Measurements from ENCODE around the gene BHLHA15. TPM values are rescaled to one million over a fixed set of nuclear protein-coding genes. Genes with fewer than 3 reads are reported as not detected.

Gene BHLHA15
- total and polyA plus RNA-seq, 9 of the 15 experiments (the other 6 are each of a cell fraction or from before 2014, with no cell fraction given): 0.22 to 2.0 (median 1.1) TPM; not detected in 4

GRCh38 chr7:98192781-98193457 lies 18.3 kb upstream of the BHLHA15 start:
- H3K27ac ChIP-seq (ENCODE audit: extremely low read depth, low read depth, low read length): no peak overlapping the region
- no peak overlapping the region for H3K4me3 ChIP-seq
- ATAC-seq (no peak), DNase-seq (ENCODE audit: extremely low read depth in 1 of 4, low spot score in 3 of 4) (no peak), FAIRE-seq (no peak)
- BruUV-seq (replicated peaks): no TSS peak
- POLR2A ChIA-PET: interaction anchor here (0.6 kb wide), 1 partner anchor 80 kb away, joined by 3 read pairs; no protein-coding TSS in a partner anchor
- CTCF ChIA-PET (ENCODE audit: low intra/inter-chr PET ratio): no interaction called here
- H3K9ac ChIP-seq (ENCODE audit: insufficient read depth in 1 of 2, low read depth in 2 of 2, low read length in 2 of 2): no peak overlapping the region
- intact Hi-C loops (cut with micrococcal nuclease): no loop called here
- no peaks in the 10 kb centered on the region; a peak in 1 of 5 replicates for H3K4me1 ChIP-seq (replicated peaks in 1 of 2; ENCODE audit: control insufficient read depth in 2 of 2, insufficient read depth in 2 of 2, low read length in 2 of 2)
- H2AFZ ChIP-seq (ENCODE audit: low read depth, low read length): no peak overlapping the region
- no peak overlapping the region for H3K4me2 ChIP-seq (ENCODE audit: insufficient read depth, low read length)
- 88% methylated on average over 22 of the region's 22 CpGs for WGBS (ENCODE audit: insufficient coverage, low coverage, missing lambda C conversion rate)
- TF ChIP-seq RNF219 (CRISPR knock-in tag; IDR thresholded peaks at IDR 0.05): no peak
- no peak for TF ChIP-seq ZNF699 (CRISPR knock-in tag; IDR thresholded peaks at IDR 0.05; ENCODE audit: insufficient replicate concordance)
- TF ChIP-seq ZNF644 (tag; IDR thresholded peaks at IDR 0.05; ENCODE audit: low read depth): no peak
- no peak for TF ChIP-seq ZBTB5 (IDR thresholded peaks at IDR 0.05)
- TF ChIP-seq RFX1 (IDR thresholded peaks at IDR 0.05): no peak
- no peak for TF ChIP-seq IRF1 (CRISPR knock-in tag; IDR thresholded peaks at IDR 0.05; ENCODE audit: borderline replicate concordance)
- no peak for TF ChIP-seq ZNF395 (CRISPR knock-in tag; IDR thresholded peaks at IDR 0.05)
- in situ Hi-C loops (cut with MboI): no loop called here
- H4K20me1 ChIP-seq (replicated peaks; ENCODE audit: control insufficient read depth, insufficient read depth, low read length): peaks cover 4% of the 10 kb centered on the region; the same call in 1 of the 2 replicates
- no peaks in the 10 kb centered on the region for H3K9me1 ChIP-seq (ENCODE audit: control insufficient read depth, insufficient read depth, low read length)
- H3K27me3 ChIP-seq (ENCODE audit: control insufficient read depth in 2 of 2, insufficient read depth in 2 of 2, low read length in 2 of 2): no peaks in the 10 kb centered on the region
- H3K36me3 ChIP-seq (ENCODE audit: control insufficient read depth, insufficient read depth, low read length): peaks cover 53% of the 10 kb centered on the region; the same call in 2 of the 3 replicates
- H3K9me3 ChIP-seq (replicated peaks; ENCODE audit: control insufficient read depth, insufficient read depth, low read depth, low read length): no peaks in the 10 kb centered on the region
- H3K79me2 ChIP-seq (ENCODE audit: control insufficient read depth, insufficient read depth, low read length): no peaks in the 10 kb centered on the region

Data from K562 (cell line).